Measurements from ENCODE around the gene S100A12.
"Not testable (repeated sequence)": the region's sequence is repeated elsewhere in the genome, so short reads cannot be mapped to it uniquely, and the experiment has no call there.

S100A12 gene

DNA sequence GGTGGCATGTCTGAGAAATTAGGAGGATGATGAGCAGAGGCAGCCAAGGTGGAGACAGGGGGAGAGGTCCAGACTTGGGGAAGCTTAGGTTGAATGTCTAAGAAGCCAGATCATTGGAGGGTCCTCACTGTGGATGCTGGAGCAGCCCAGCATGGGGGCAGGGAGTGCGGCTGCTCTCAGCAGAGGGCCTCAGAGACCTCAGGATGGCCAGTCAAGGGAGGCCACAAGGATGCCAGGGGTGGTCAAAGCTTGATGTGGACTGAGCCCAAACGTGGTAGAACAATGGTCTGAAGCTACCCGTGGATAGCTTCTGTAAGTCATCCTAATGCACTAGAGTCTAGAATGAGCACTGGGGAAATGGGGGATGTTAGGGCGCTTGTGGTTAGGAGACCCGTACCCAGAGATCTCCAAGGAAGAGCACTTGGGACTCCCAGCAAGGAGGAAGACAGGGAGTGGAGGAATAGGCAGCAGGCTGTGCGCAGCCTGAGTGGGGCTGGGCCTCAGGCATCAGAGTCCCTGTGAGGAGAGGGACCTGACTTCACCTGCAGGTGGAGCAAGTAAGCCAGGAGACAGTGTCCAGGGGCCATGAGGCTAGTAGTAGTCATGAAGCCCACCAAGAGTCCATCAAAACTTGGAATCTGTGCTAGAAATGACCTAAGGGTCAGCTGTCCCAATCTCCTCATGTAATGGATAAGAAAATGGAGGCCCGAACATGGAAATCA lies 22.0 kb downstream of the S100A12 start:
- no peaks in the 10 kb centered on the region for H3K27me3 ChIP-seq (ENCODE audit: control insufficient read depth, insufficient read depth, low read length)
- H3K4me1 ChIP-seq (ENCODE audit: control insufficient read depth, insufficient read depth, low read length), result no peaks in the 10 kb centered on the region

DNA sequence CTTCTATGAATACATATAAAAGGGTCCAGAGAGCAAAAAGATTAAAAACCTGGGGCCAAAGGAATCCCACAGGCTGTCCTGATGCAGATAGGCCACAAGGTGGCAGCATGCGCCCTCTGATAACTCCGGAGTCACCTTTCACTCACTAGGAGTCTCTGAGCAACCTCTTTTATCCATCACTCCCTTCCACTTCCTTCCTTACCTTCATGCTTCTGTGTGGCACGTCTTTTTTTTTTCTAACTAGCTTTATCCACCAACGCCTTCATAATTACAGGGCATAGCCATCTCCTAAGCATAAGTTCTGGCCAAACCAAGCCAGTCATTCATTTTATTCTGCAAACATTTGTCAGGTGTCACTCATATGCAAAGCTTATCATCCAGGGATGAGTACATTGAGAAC lies 22.9 kb downstream of the S100A12 start:
- H3K4me3 ChIP-seq (ENCODE audit: low read length), result no peak overlapping the region
- no peaks in the 10 kb centered on the region for H3K4me1 ChIP-seq (ENCODE audit: control insufficient read depth, insufficient read depth, low read length)
- H3K27me3 ChIP-seq (ENCODE audit: control insufficient read depth, insufficient read depth, low read length), result no peaks in the 10 kb centered on the region
- no peaks in the 10 kb centered on the region for H3K36me3 ChIP-seq (ENCODE audit: control insufficient read depth, insufficient read depth, low read length)
- H3K9ac ChIP-seq (ENCODE audit: low read length), result no peak overlapping the region
- no peak overlapping the region for H3K27ac ChIP-seq (ENCODE audit: low read depth, low read length)

More for the DNA sequence above, 22.0 kb downstream of the S100A12 start:
- H3K36me3 ChIP-seq (ENCODE audit: control insufficient read depth, insufficient read depth, low read length), result no peaks in the 10 kb centered on the region
- H3K9ac ChIP-seq (ENCODE audit: low read length), result no peak overlapping the region
- no peak overlapping the region for H3K27ac ChIP-seq (ENCODE audit: low read depth, low read length)
- H3K4me3 ChIP-seq (ENCODE audit: low read length), result no peak overlapping the region

DNA sequence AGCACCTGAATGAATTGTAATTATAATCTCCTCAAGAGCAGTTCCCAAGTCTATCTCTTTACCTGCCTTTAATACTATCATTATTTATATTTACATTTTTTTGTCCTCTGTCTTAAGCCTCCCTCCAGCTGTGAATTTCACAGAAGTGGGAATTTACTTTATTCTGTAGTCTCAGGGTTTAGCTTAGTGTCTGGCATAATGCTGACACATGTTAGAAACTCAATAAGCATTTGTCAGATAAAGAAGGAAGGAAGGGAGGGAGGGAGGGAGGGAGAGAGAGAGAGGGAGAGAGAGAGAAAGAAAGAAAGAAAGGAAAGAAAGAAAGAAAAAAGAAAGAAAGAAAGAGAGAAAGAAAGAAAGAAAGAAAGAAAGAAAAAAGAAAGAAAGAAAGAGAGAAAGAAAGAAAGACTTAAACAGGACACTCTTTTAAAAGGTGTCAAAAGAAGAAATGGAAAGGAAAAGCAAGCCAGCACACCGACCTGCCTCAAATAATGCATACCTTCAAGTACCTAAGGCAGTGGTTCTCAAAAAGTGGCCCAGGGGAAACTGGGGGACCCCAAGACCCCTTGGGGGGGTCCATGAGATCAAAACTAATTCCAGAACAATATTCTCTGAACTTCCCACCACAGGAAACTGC lies 25.0 kb downstream of the S100A12 start:
- Histone ChIP-seq H3K4me1 (ENCODE audit: control insufficient read depth, insufficient read depth, low read length) (no peaks in the 10 kb centered on the region), H3K9ac (ENCODE audit: low read length) (no peak overlapping the region), H3K4me3 (ENCODE audit: low read length) (no peak overlapping the region), H3K27me3 (ENCODE audit: control insufficient read depth, insufficient read depth, low read length) (no peaks in the 10 kb centered on the region), H3K27ac (ENCODE audit: low read depth, low read length) (no peak overlapping the region), H3K36me3 (ENCODE audit: control insufficient read depth, insufficient read depth, low read length) (no peaks in the 10 kb centered on the region)

DNA sequence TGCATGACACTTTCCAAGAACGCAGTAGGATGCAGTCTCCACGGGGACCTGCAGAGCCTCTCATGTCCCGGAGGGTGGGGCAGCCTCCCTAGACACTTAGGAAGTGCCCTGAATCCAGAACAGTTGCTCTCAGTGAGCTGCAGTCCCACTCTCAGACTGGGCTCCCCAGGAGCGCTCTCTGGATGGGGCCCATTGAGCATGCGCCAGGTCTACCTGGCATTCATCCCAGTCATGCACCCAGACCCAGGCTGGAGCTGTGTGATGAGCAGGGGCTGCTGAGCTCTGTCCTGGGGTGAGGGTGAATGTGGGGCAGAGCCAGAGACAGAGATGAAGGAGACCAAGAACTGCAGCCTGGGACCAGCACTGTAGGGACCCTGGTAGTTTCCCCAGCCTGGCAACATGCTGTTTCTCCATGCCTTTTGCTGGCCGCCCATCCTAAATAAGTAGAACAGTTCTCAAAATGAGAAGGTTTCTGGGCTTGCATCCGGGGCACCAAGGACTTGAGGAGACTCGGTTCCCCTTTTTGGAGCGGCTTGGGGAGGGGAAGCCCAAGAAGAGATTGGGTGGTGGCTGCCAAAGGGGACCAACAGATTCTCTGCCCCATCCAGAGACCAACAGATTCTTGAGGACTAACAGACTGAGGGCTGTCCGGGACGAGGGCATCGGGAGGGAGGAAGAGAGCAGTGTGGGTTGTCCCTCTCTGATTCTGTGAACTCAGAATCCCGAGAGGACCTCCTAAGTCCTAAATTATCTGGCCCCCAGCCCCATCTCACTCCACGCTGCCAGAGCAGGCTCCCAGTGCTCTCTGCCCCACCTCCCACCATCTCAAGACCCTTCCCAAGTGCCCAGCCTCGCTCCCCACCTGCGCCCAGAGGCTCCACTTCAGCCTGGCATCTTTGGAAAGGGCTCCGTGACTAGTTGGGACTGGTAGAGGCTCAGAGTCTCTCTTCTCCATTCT lies 25.8 kb downstream of the S100A12 start:
- no peak overlapping the region for H3K4me3 ChIP-seq (ENCODE audit: low read length)
- H3K9ac ChIP-seq (ENCODE audit: low read length), result no peak overlapping the region
- no peaks in the 10 kb centered on the region for H3K36me3 ChIP-seq (ENCODE audit: control insufficient read depth, insufficient read depth, low read length)
- no peak overlapping the region for H3K27ac ChIP-seq (ENCODE audit: low read depth, low read length)
- no peaks in the 10 kb centered on the region for H3K27me3 ChIP-seq (ENCODE audit: control insufficient read depth, insufficient read depth, low read length)
- no peaks in the 10 kb centered on the region for H3K4me1 ChIP-seq (ENCODE audit: control insufficient read depth, insufficient read depth, low read length)

DNA sequence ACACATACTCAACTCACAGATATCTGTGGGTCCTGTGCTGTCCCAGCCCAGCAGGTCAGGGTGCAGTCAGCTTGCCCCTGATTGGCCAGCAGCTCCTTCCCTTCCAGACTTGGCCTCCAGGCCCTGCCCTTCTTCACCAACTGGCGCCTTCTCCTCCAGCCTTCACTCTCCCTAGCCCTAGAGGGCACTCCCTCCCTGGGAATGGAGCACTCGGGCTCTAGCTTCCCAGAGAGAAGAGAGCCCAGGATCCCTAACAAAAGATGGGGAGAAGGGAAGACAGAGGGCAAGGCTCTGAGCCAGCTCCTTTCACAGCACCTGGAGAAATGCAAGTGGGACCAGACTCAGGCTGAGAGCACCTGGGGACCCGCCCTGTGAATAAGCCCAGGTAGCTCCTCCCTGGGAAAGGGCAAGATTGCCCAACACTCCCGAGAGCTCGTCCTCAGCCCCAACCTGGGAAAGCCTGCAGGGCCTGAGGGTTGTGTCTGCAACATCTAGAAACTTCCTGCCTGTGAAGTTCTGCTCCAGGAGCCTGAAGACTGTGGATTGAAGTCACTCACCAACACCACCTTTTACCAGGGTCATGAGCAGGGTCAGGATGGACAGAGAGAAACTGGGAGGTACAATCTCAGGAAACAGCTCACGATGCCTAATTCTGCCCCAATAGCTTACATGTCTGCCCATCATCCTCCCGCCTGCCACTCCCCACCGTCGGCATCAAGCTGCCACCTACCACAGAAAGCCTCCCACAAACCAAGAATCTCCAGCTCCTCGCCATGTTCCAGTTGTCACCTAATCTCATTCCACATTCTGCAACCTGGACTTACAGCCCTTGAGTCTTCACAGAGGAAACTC lies 26.7 kb downstream of the S100A12 start, which contains the start of gene PGLYRP4:
Gene PGLYRP4, minus strand, starts transcription at position 331 of the 852 bp plus-strand sequence. CDS start 909 bp downstream, outside the sequence.
- Histone ChIP-seq H3K27me3 (ENCODE audit: control insufficient read depth, insufficient read depth, low read length) (no peaks in the 10 kb centered on the region), H3K27ac (ENCODE audit: low read depth, low read length) (no peak within 1 kb of the TSS), H3K36me3 (ENCODE audit: control insufficient read depth, insufficient read depth, low read length) (no peaks in the 10 kb centered on the region)

DNA sequence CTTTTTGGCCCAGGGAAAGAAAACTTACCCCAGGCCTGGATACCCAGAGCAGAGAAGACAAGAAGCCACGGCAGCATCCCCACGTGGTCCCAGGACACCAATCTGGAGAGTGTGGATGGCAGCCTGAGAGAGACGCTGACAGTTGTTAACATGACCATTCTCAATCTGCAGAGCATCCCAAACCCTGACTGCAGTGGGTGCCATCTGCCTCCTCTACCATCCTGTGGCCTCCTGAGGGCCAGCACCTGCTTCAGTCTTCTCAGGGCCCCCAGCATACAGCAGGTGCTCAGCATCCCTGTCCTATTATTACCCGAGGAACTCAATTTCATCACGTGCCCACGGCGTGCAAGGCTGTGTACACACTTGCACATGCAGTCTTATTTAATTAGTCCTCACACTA lies 27.6 kb downstream of the S100A12 start:
- Histone ChIP-seq H3K27ac (ENCODE audit: low read depth, low read length) (no peak overlapping the region), H3K4me1 (ENCODE audit: control insufficient read depth, insufficient read depth, low read length) (no peaks in the 10 kb centered on the region), H3K4me3 (ENCODE audit: low read length) (no peak overlapping the region), H3K36me3 (ENCODE audit: control insufficient read depth, insufficient read depth, low read length) (no peaks in the 10 kb centered on the region), H3K9ac (ENCODE audit: low read length) (no peak overlapping the region), H3K27me3 (ENCODE audit: control insufficient read depth, insufficient read depth, low read length) (no peaks in the 10 kb centered on the region)

More for the DNA sequence above, 26.7 kb downstream of the S100A12 start, which contains the start of gene PGLYRP4:
- H3K9ac ChIP-seq (ENCODE audit: low read length), result no peak within 1 kb of the TSS
- no peak within 1 kb of the TSS for H3K4me3 ChIP-seq (ENCODE audit: low read length)
- no peaks in the 10 kb centered on the region for H3K4me1 ChIP-seq (ENCODE audit: control insufficient read depth, insufficient read depth, low read length)

DNA sequence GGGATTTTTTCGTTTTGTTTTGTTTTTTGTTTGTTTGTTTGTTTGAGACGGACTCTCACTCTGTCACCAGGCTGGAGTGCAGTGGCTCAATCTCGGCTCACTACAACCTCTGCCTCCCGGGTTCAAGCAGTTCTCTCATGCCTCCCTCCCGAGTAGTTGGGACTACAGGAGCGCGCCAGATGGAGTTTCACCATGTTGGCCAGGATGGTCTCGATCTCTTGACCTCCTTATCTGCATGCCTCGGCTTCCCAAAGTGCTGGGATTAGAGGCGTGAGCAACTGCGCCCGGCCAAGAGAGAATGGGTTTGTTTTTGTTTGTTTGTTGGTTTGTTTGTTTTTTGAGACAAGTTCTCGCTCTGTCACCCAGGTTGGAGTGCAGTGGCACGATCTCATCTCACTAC lies 28.4 kb downstream of the S100A12 start:
- not testable (repeated sequence) for H3K27me3 ChIP-seq (ENCODE audit: control insufficient read depth, insufficient read depth, low read length); H3K4me1 ChIP-seq (ENCODE audit: control insufficient read depth, insufficient read depth, low read length); H3K27ac ChIP-seq (ENCODE audit: low read depth, low read length); H3K9ac ChIP-seq (ENCODE audit: low read length); H3K36me3 ChIP-seq (ENCODE audit: control insufficient read depth, insufficient read depth, low read length); H3K4me3 ChIP-seq (ENCODE audit: low read length)

DNA sequence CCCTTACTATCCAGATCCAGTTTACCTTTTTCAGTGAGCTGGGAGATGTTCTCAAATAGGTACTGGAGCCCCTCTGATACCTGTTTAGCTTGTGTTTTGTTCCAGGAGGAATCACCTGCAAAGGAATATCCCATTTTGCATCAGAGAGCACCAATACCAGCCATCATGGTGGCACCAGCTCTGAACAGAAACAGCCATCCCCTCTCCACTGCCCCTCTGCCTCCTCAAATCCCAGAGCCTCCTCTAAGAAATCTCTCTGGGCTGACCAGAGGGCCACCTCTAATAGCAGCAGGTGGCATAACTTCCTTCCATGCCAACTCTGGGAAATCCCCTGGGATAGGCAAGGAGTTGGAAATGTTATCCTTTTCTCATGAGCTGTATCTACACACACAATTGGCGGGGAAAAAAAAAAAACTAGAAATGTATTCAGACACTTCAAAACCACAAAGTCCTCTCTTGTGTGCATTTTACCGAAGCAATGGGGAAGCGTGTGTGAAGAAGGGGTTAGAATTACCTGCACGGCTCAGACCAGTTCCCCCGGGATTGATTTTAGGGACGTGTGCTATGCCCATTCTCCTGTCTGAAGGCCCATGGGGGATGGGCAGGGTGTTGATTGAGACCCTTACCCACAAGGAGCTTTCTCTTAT lies 29.2 kb downstream of the S100A12 start:
- Histone ChIP-seq H3K36me3 (ENCODE audit: control insufficient read depth, insufficient read depth, low read length) (no peaks in the 10 kb centered on the region), H3K4me3 (ENCODE audit: low read length) (no peak overlapping the region), H3K9ac (ENCODE audit: low read length) (no peak overlapping the region), H3K27me3 (ENCODE audit: control insufficient read depth, insufficient read depth, low read length) (peaks cover 4% of the 10 kb centered on the region), H3K4me1 (ENCODE audit: control insufficient read depth, insufficient read depth, low read length) (no peaks in the 10 kb centered on the region), H3K27ac (ENCODE audit: low read depth, low read length) (no peak overlapping the region)

DNA sequence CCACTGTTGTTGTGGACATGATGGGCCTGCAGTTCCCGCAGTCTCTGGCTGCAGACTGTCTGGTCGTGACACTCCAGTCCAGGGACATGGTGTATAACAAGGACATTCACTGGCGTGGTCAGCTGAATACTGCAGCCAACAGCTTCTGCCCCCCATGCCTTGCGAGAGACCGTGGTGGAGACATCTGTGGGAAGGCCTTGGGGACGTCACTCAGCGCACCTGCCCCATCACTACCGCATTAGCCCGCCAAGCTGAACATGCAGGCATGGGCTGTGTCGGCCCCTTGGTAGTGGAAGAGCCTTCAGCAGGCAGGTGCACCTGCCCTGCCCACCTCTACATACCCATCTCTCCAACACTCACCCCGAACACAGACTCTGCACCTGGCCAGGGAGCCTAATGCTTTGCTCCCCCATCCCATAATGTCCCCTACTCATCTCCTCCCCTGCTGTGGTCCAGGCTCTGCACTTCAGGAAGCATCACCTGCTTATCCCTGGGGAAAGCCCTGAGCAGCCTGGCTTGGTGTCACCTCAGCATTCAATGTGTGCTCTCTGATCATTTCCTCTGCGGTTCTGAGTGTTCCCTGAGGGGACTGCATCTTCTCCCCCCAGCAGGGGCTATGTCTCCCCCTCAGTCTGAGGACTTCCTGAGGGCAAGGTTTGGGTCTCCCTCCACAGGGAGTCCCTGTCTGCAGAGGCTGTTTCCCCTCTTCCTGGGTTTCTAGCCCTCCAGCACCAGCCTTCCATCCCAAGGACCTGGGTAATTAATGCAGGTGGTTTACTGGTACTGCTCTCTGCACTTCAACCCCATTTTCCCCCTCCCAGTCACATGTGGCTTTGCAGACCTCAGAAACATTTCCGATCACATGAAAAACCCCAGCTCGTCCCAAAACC lies 30.0 kb downstream of the S100A12 start:
- Histone ChIP-seq H3K36me3 (ENCODE audit: control insufficient read depth, insufficient read depth, low read length) (no peaks in the 10 kb centered on the region), H3K4me3 (ENCODE audit: low read length) (no peak overlapping the region), H3K9ac (ENCODE audit: low read length) (no peak overlapping the region), H3K27ac (ENCODE audit: low read depth, low read length) (no peak overlapping the region), H3K4me1 (ENCODE audit: control insufficient read depth, insufficient read depth, low read length) (no peaks in the 10 kb centered on the region), H3K27me3 (ENCODE audit: control insufficient read depth, insufficient read depth, low read length) (peaks cover 4% of the 10 kb centered on the region)

DNA sequence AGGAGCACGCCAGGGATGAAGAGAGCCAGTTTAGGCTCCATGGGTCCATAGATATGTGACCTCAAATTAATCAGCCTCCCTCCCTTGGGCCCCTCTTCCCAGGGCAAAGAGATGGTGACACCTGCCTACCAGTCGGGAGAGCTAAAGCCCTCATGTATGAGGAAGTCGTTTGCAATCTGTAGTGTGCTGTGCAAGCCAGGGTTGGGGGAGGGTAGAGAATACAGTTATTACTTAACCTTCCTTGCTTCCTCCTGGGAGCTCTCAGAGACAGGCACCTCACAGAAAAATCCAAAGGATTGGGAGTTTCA lies 30.7 kb downstream of the S100A12 start:
- Histone ChIP-seq H3K27me3 (ENCODE audit: control insufficient read depth, insufficient read depth, low read length) (peaks cover 4% of the 10 kb centered on the region), H3K9ac (ENCODE audit: low read length) (no peak overlapping the region), H3K36me3 (ENCODE audit: control insufficient read depth, insufficient read depth, low read length) (no peaks in the 10 kb centered on the region), H3K4me3 (ENCODE audit: low read length) (no peak overlapping the region), H3K27ac (ENCODE audit: low read depth, low read length) (no peak overlapping the region), H3K4me1 (ENCODE audit: control insufficient read depth, insufficient read depth, low read length) (no peaks in the 10 kb centered on the region)

All from rectal smooth muscle tissue (tissue), 1 donor.